HepG2 (cell line): ENCODE results near the gene MBLAC1. TPM values are rescaled to one million over a fixed set of nuclear protein-coding genes. Genes with fewer than 3 reads are reported as not detected.
A peak's percentile ranks its signal among the peaks of the same experiment; 100 is the strongest.

Experiments used
- ATRX ChIP-seq: sonication (generic); formaldehyde crosslinking; IDR thresholded peaks from 2 replicates; pipeline ENCODE4 v1.4.0; 2020; ENCODE audit warnings: missing genetic modification reagents, borderline replicate concordance
- CBFB ChIP-seq: sonication (generic); formaldehyde crosslinking; IDR thresholded peaks from 2 replicates; pipeline ENCODE4 v1.4.0; 2020; ENCODE audit warnings: missing genetic modification reagents
- CC2D1A ChIP-seq: sonication (generic); formaldehyde crosslinking; IDR thresholded peaks from 2 replicates; pipeline ENCODE4 v1.8.1; 2023; ENCODE audit warnings: mild to moderate bottlenecking, missing genetic modification reagents
- CCDC6 ChIP-seq: sonication (generic); formaldehyde crosslinking; IDR thresholded peaks from 2 replicates; pipeline ENCODE4 v1.8.1; 2022; ENCODE audit warnings: mild to moderate bottlenecking, missing genetic modification reagents, moderate library complexity
- HMG20A ChIP-seq: IDR thresholded peaks from 2 replicates; pipeline ENCODE4 v1.6.1; 2016; ENCODE audit warnings: borderline replicate concordance
- PAWR ChIP-seq: sonication (generic); formaldehyde crosslinking; IDR thresholded peaks from 2 replicates; pipeline ENCODE4 v1.4.0; 2020; ENCODE audit warnings: missing genetic modification reagents, mild to moderate bottlenecking, borderline replicate concordance
- RBM22 ChIP-seq: fragments of 200-400 bp; formaldehyde crosslinking; optimal IDR thresholded peaks from 2 replicates; pipeline ENCODE3; 2017; ENCODE audit warnings: mild to moderate bottlenecking, low read length, moderate library complexity
- RFX5 ChIP-seq: IDR thresholded peaks from 2 replicates; pipeline ENCODE4 v1.6.1; 2011; ENCODE audit warnings: low read depth, low read length, improper control_type of control experiment
- STAT5B ChIP-seq: sonication (generic); formaldehyde crosslinking; IDR thresholded peaks from 2 replicates; pipeline ENCODE4 v1.4.0; 2020; ENCODE audit warnings: missing genetic modification reagents
- ZNF225 ChIP-seq: sonication (generic); formaldehyde crosslinking; IDR thresholded peaks from 2 replicates; pipeline ENCODE4 v1.4.0; 2020; ENCODE audit warnings: mild to moderate bottlenecking, missing genetic modification reagents
- ZNF232 ChIP-seq: sonication (generic); formaldehyde crosslinking; IDR thresholded peaks from 2 replicates; pipeline ENCODE4 v1.4.0; 2020; ENCODE audit warnings: missing genetic modification reagents, borderline replicate concordance
- ZNF781 ChIP-seq: sonication (generic); formaldehyde crosslinking; IDR thresholded peaks from 2 replicates; pipeline ENCODE4 v1.5.1; 2020; ENCODE audit warnings: borderline replicate concordance, mild to moderate bottlenecking, missing genetic modification reagents; ENCODE audit errors: not compliant biosample characterization
- ZSCAN20 ChIP-seq: sonication (generic); formaldehyde crosslinking; IDR thresholded peaks from 2 replicates; pipeline ENCODE4 v1.4.0; 2020; ENCODE audit warnings: missing genetic modification reagents, mild to moderate bottlenecking, borderline replicate concordance
- polyA plus RNA-seq, 8 experiments: library from polyadenylated mRNA; depleted of rRNA in 3 of 8; stranded (reverse) in 7 of 8; unstranded in 1 of 8; fragments of >200 nt; fragmentation: Illumina TruSeq in 4 of 8; extraction: Trizol in 4 of 8; gene quantifications; 2 replicates each; pipeline versions ENCODE4 v1.2.1 to v1.2.3, GENCODE V29; 2011 to 2016; ENCODE audit warnings: low read depth in 4 of 8, missing spikeins in 1 of 8, mixed read lengths in 1 of 8; ENCODE audit not compliant: insufficient read depth in 1 of 8
- total RNA-seq, 5 experiments: library from RNA; depleted of rRNA; stranded (reverse); fragments of >200 nt; fragmentation: Illumina TruSeq; extraction: Trizol; gene quantifications; 2 replicates each; pipeline ENCODE4 v1.2.3, GENCODE V29; 2016; ENCODE audit warnings: low read depth in 1 of 5
- TF ChIP-seq, protein P1 (sequence below): IDR thresholded peaks from 2 replicates; pipeline ENCODE4 v1.4.0; 2020; ENCODE audit warnings: mild to moderate bottlenecking, missing genetic modification reagents
- TF ChIP-seq, protein P2 (sequence below): sonication (generic); formaldehyde crosslinking; IDR thresholded peaks from 2 replicates; pipeline ENCODE4 v1.4.0; 2020; ENCODE audit warnings: mild to moderate bottlenecking, low read depth, missing genetic modification reagents
- TF ChIP-seq, protein P3 (sequence below): sonication (generic); formaldehyde crosslinking; IDR thresholded peaks from 2 replicates; pipeline ENCODE4 v1.4.0; 2020; ENCODE audit warnings: mild to moderate bottlenecking, missing genetic modification reagents, borderline replicate concordance
- TF ChIP-seq, protein P4 (sequence below): sonication (generic); formaldehyde crosslinking; IDR thresholded peaks from 2 replicates; pipeline ENCODE4 v1.4.0; 2020; ENCODE audit warnings: mild to moderate bottlenecking, missing genetic modification reagents

Gene MBLAC1
- total and polyA plus RNA-seq, 2 of the 13 experiments (the other 11 are each of a cell fraction or from before 2014, with no cell fraction given), result 0.79 to 2.1 TPM

DNA sequence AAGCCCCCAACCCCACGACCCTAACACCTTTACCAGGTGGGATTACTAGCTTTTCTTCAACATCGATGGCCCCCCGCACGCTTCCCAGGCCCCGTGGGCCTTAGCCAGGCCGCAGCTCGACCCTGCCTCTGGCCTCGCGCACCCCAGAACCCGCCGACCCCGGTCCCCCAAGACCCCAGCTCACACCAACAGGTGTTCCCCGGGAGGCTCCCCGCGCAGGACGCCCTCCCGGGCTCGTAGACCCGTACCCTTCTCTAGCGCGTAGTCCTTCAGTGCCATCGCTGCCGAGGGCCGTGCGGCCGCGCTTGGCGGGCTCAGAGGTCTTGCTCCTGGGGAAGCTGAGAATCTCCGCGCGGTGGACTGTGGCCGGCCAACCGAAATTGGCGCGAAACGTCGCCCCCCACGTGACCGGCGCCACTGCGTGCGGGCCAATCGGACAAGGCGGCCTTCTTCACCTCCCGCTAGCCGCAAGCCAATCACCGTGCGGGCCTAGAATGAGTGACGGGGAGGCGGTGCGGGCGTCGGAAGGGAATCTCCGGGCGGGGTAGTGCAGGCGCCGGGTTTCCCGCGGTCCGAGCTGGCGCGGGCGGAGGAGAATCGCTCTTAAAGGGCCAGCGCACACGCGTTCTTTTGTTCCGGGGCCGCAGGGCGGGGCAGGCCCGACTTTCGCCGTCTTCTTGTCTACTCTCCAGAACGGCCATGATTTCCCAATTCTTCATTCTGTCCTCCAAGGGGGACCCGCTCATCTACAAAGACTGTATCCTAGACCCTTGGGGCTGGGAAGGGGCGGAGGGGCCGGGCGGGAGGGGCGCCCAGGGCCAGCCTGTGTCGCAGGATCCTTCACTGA lies 25.5 kb upstream of the MBLAC1 start, which contains the start of the genes AP4M1 and MCM7 (continued):
- TF ChIP-seq CBFB (CRISPR knock-in tag), result peak; percentile 22
- TF ChIP-seq STAT5B (CRISPR knock-in tag), result no peak; the same call in 1 of the 2 replicates
- no peak for TF ChIP-seq CC2D1A (CRISPR knock-in tag)
- TF ChIP-seq, protein P1, sequence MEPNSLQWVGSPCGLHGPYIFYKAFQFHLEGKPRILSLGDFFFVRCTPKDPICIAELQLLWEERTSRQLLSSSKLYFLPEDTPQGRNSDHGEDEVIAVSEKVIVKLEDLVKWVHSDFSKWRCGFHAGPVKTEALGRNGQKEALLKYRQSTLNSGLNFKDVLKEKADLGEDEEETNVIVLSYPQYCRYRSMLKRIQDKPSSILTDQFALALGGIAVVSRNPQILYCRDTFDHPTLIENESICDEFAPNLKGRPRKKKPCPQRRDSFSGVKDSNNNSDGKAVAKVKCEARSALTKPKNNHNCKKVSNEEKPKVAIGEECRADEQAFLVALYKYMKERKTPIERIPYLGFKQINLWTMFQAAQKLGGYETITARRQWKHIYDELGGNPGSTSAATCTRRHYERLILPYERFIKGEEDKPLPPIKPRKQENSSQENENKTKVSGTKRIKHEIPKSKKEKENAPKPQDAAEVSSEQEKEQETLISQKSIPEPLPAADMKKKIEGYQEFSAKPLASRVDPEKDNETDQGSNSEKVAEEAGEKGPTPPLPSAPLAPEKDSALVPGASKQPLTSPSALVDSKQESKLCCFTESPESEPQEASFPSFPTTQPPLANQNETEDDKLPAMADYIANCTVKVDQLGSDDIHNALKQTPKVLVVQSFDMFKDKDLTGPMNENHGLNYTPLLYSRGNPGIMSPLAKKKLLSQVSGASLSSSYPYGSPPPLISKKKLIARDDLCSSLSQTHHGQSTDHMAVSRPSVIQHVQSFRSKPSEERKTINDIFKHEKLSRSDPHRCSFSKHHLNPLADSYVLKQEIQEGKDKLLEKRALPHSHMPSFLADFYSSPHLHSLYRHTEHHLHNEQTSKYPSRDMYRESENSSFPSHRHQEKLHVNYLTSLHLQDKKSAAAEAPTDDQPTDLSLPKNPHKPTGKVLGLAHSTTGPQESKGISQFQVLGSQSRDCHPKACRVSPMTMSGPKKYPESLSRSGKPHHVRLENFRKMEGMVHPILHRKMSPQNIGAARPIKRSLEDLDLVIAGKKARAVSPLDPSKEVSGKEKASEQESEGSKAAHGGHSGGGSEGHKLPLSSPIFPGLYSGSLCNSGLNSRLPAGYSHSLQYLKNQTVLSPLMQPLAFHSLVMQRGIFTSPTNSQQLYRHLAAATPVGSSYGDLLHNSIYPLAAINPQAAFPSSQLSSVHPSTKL (CRISPR knock-in tag), result no peak
- no peak; the same call in 1 of the 2 replicates for TF ChIP-seq CCDC6 (CRISPR knock-in tag)
- TF ChIP-seq, protein P2, sequence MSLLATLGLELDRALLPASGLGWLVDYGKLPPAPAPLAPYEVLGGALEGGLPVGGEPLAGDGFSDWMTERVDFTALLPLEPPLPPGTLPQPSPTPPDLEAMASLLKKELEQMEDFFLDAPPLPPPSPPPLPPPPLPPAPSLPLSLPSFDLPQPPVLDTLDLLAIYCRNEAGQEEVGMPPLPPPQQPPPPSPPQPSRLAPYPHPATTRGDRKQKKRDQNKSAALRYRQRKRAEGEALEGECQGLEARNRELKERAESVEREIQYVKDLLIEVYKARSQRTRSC (CRISPR knock-in tag), result no peak
- TF ChIP-seq ZSCAN20 (CRISPR knock-in tag), result no peak
- TF ChIP-seq ZNF225 (CRISPR knock-in tag), result no peak
- TF ChIP-seq ZNF232 (CRISPR knock-in tag), result no peak
- TF ChIP-seq, protein P3, sequence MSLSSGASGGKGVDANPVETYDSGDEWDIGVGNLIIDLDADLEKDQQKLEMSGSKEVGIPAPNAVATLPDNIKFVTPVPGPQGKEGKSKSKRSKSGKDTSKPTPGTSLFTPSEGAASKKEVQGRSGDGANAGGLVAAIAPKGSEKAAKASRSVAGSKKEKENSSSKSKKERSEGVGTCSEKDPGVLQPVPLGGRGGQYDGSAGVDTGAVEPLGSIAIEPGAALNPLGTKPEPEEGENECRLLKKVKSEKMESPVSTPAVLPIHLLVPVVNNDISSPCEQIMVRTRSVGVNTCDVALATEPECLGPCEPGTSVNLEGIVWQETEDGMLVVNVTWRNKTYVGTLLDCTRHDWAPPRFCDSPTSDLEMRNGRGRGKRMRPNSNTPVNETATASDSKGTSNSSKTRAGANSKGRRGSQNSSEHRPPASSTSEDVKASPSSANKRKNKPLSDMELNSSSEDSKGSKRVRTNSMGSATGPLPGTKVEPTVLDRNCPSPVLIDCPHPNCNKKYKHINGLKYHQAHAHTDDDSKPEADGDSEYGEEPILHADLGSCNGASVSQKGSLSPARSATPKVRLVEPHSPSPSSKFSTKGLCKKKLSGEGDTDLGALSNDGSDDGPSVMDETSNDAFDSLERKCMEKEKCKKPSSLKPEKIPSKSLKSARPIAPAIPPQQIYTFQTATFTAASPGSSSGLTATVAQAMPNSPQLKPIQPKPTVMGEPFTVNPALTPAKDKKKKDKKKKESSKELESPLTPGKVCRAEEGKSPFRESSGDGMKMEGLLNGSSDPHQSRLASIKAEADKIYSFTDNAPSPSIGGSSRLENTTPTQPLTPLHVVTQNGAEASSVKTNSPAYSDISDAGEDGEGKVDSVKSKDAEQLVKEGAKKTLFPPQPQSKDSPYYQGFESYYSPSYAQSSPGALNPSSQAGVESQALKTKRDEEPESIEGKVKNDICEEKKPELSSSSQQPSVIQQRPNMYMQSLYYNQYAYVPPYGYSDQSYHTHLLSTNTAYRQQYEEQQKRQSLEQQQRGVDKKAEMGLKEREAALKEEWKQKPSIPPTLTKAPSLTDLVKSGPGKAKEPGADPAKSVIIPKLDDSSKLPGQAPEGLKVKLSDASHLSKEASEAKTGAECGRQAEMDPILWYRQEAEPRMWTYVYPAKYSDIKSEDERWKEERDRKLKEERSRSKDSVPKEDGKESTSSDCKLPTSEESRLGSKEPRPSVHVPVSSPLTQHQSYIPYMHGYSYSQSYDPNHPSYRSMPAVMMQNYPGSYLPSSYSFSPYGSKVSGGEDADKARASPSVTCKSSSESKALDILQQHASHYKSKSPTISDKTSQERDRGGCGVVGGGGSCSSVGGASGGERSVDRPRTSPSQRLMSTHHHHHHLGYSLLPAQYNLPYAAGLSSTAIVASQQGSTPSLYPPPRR (CRISPR knock-in tag), result no peak; the same call in 1 of the 2 replicates
- peak; percentile 86 for TF ChIP-seq ZNF781 (CRISPR knock-in tag)
- TF ChIP-seq, protein P4, sequence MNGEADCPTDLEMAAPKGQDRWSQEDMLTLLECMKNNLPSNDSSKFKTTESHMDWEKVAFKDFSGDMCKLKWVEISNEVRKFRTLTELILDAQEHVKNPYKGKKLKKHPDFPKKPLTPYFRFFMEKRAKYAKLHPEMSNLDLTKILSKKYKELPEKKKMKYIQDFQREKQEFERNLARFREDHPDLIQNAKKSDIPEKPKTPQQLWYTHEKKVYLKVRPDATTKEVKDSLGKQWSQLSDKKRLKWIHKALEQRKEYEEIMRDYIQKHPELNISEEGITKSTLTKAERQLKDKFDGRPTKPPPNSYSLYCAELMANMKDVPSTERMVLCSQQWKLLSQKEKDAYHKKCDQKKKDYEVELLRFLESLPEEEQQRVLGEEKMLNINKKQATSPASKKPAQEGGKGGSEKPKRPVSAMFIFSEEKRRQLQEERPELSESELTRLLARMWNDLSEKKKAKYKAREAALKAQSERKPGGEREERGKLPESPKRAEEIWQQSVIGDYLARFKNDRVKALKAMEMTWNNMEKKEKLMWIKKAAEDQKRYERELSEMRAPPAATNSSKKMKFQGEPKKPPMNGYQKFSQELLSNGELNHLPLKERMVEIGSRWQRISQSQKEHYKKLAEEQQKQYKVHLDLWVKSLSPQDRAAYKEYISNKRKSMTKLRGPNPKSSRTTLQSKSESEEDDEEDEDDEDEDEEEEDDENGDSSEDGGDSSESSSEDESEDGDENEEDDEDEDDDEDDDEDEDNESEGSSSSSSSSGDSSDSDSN (CRISPR knock-in tag), result no peak
- TF ChIP-seq PAWR (CRISPR knock-in tag), result no peak
- TF ChIP-seq RFX5, result no peak
- no peak for TF ChIP-seq RBM22
- no peak for TF ChIP-seq HMG20A (CRISPR knock-in tag)
- no peak for TF ChIP-seq ATRX (CRISPR knock-in tag)
